Activated CD8-positive, alpha-beta memory T cell treated with anti-CD3 and anti-CD28 coated beads for 36 hours (primary cell): ENCODE measurements around the gene DAND5. TPM values are rescaled to one million over a fixed set of nuclear protein-coding genes. Genes with fewer than 3 reads are reported as not detected.

ENCODE experiments used
- CTCF ChIA-PET: fragments of 350-600 bp; sonication (Branson Sonifier 250); formaldehyde crosslinking; loops from one replicate; lab custom pipeline; 2021; ENCODE audit warnings: antibody characterized with exemption; lab: Charles Lee
- POLR2A ChIA-PET: fragments of 350-600 bp; sonication (Branson Sonifier 250); formaldehyde crosslinking; loops from one replicate; lab custom pipeline; 2021; ENCODE audit warnings: antibody characterized with exemption; lab: Charles Lee
- total RNA-seq, 2 experiments: library from RNA; stranded (reverse); gene quantifications; one replicate each; pipeline ENCODE4 v1.2.3, GENCODE V29; 2021

The DAND5 gene, protein sequence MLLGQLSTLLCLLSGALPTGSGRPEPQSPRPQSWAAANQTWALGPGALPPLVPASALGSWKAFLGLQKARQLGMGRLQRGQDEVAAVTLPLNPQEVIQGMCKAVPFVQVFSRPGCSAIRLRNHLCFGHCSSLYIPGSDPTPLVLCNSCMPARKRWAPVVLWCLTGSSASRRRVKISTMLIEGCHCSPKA
- total RNA-seq = not detected

DNA sequence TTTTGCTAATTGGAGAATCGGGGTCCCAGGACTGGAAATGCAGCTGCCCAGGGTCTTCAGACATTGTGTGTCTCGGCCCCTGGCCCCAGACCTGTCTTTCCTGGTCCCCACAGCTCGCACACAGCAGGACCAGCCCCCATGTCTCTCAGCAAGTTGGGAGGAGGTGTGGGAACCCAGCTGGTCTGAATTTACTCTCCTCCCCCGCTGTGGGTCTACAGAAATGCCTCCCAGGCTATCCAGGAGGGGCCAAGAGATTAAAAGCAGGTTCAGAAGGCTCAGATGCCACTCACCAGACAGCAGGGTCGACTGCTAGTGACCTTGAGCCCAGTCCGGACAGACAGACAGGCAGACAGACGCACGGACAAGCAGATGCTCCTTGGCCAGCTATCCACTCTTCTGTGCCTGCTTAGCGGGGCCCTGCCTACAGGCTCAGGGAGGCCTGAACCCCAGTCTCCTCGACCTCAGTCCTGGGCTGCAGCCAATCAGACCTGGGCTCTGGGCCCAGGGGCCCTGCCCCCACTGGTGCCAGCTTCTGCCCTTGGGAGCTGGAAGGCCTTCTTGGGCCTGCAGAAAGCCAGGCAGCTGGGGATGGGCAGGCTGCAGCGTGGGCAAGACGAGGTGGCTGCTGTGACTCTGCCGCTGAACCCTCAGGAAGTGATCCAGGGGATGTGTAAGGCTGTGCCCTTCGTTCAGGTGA, at the start of gene DAND5:
Gene DAND5 (plus strand): TSS at position 285 of the 697 bp plus-strand sequence. CDS start 85 bp downstream, at position 370.
- CTCF ChIA-PET = interaction anchor here (4.0 to 6.8 kb wide), 2 partner anchors 7 to 124 kb away, joined by 14 to 83 read pairs; no protein-coding TSS in a partner anchor
- POLR2A ChIA-PET = no interaction called here

DNA sequence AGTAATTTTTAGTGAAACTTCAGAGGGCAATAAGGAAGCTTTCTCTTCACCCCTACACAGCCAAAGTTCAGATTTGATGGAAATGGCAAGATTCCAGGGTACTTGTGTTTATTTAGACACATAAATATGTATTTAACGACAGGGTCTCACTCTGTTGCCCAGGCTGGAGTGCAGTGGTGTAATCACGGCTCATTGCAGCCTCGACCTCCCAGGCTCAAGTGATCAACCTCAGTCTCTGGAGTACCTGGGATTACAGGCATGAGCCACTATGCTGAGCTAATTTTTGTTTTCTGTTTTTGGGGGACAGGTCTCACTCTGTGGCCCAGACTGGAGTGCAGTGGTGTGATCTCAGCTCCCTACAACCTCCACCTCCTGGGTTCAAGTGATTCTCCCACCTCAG, 48.3 kb upstream of the DAND5 start:
- POLR2A ChIA-PET = interaction anchor here (0.6 to 1.6 kb wide), 5 partner anchors 29 to 1978 kb away, joined by 4 to 6 read pairs (median 4); partner anchors contain the start of genes GCDH and GET3
- CTCF ChIA-PET = interaction anchor here (0.6 to 0.9 kb wide), 4 partner anchors 11 to 190 kb away, joined by 3 to 5 read pairs (median 4); no protein-coding TSS in a partner anchor

DNA sequence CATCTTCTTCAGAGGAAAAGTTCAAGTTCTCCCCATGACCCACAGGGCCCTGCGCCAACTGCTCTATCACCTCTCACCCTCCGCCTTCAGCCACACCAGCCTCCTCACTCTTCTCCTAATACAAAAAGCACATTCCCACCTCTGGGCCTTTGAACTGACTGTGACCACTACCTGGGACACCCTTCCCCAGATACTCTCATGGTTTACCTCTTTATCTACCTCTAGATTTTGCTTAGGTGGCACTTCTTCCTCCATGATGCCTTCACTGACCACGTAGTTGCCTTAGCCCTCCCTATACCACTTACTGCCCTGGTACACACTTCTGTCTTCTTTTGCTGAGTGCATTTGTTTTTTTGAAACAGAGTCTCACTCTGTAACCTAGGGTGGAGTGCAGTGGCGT, 46.4 kb upstream of the DAND5 start:
- ChIA-PET POLR2A (no interaction called here), CTCF (no interaction called here)

DNA sequence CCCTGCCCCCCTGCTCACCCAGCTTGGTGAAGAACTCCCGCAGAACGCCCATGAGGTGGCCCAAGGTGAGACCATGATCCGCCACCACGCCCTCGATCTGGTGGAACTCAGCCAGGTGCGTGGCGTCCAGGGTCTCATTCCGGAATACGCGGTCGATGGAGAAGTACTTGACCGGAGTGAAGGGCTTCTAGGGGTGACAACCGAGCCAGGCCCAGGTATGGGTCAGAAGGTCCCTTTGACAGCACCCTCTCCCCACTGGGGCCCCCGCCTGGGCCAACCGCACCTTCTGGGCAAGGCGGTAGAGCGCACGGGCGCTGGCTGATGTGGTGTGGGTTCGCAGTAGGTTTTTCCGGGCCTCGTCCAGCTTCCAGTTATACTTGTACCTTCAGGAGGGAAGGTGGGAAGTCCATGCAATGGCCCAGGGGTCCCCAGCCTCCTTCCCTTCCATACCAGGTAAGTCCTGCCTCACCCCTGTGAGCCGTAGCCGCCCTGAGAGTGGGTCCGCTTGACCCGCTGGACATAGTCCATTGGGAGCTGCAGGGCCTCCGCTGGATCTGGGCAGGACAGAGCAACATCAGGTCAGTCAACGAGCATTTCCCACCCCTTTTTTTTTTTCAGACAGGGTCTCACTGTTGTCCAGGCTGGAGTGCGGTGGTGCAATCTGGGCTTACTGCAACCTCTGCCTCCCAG, 44.6 kb upstream of the DAND5 start:
- ChIA-PET CTCF (interaction anchor here (0.7 to 2.1 kb wide), 3 partner anchors 15 to 41 kb away, joined by 3 to 5 read pairs (median 3); no protein-coding TSS in a partner anchor), POLR2A (interaction anchor here (0.6 kb wide), 1 partner anchor 91 kb away, joined by 3 read pairs; no protein-coding TSS in a partner anchor)

DNA sequence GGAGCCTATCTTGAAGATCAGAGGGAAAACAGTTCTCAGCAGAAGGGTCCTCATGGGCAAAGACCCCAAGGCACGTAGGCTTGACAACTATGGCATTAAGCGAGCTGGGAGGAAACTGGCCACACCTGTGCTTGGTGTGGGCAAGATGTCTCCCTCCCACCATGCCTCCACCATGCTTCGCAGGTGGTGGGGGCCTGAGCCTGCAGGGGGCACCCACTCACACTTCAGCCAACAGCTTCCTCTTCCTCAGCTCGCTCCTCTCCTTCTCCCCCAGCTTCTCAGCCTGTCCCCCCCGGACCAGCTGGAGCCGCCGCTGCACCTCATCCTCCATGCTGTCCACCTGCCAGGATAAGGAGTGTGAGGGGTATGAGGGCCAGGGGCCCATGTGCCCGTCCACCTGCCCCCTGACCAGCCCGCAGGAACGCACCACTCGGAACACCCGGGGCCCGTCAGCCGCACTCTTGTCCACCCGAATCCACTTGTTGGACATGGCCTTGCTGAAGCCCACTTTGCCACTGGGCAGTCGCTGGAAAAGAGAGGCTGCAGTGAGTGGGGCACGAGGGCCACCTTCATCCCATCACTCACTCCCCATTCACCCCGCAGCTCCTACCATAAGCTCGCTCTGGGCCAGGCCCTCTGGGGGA, 39.3 kb upstream of the DAND5 start:
- ChIA-PET POLR2A (interaction anchor here (0.6 kb wide), 2 partner anchors 154 to 197 kb away, joined by 5 to 8 read pairs; no protein-coding TSS in a partner anchor), CTCF (no interaction called here)

DNA sequence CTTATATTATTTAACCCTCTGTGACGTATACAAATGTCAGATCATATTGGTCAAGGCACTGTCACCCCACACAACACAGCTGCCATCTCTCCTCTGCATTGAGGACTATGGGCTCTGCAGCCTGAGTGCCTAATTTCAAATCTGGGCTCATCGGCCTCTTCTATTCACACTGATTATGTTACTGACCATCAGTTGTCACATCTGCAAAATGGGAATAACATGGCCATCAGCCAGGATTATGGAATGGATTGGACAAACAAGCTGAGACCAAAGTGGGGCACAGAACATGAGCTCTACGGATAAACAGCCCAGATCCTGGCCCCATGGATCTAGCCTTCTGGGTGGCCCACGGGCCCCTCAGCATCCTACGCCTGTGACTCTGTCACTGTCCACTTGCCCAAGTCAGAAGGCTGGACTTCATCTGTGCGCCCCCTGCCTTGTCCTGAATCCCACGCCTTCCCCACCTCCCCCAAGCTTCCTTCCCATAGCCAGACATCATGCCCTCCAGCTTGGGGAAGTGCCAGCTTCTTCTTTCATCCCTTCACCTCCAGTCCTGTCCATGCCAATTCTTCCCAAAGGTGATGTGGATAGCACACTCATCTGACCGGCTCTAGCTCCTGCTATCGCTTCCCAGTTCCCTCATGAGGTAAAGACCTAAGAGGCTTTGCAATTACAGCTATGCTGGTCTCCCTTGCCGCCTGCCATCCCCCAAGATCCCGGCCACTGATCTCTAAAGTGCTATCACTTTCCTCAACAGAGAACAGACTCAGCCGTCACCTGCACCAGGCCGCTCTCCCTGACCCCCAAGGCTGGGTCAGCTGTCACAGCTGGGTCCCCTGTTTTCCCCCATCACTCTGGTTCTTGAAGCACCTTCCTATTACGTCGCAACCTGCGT, 36.7 kb upstream of the DAND5 start:
- CTCF ChIA-PET = interaction anchor here (1.3 to 3.4 kb wide), 6 partner anchors 12 to 47 kb away, joined by 3 to 11 read pairs (median 4); partner anchors contain the start of gene RAD23A
- POLR2A ChIA-PET = interaction anchor here (0.6 to 1.5 kb wide), 8 partner anchors 14 to 48 kb away, joined by 3 to 9 read pairs (median 6); partner anchors contain the start of genes GCDH, RAD23A and SYCE2

DNA sequence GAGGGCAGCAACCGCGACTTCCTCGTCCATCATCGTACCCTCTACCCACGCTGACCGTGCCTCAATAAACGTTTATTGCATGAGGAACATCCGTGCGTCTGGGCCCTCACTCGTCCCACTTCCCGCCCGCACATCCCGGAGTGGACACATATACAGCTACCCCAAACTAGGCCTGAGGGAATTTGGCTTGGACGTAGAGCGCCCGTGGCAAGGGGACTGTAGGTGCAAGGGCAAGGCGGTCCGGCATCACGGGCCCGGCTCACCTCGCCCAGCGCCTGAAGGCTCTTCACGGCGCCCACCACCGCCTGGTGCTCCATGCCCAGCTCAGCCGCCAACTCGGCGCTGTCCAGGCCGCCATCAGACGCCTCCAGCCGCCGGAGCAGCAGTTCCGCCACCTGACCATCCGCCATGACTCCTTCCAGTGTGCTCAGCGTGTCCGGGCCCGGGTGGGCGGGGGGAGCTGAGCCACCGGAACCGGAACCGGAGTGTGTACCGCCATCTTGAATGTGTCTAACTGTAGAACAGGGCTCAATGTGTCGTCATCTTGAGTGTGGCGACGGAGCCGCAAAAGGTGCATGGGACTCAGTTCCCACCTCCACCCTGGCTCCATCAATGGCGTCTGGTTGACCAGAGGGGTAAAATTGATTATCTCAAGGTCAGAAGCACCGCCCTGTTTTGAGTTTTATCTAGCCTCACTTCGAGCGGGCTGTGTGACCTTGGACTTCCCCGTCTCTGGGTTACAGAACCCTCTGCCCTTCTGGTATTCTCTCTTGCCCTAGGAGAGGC, 35.9 kb upstream of the DAND5 start, which contains the start of gene FARSA:
Gene FARSA (minus strand): TSS at position 425 of the 786 bp plus-strand sequence. CDS start 15 bp downstream, at position 410.
- ChIA-PET CTCF (interaction anchor here (0.8 to 3.4 kb wide), 6 partner anchors 13 to 48 kb away, joined by 3 to 11 read pairs (median 3); partner anchors contain the start of gene RAD23A), POLR2A (interaction anchor here (0.6 to 1.5 kb wide), 7 partner anchors 15 to 532 kb away, joined by 3 to 9 read pairs (median 4); partner anchors contain the start of genes GCDH, SYCE2 and ZNF799)

DNA sequence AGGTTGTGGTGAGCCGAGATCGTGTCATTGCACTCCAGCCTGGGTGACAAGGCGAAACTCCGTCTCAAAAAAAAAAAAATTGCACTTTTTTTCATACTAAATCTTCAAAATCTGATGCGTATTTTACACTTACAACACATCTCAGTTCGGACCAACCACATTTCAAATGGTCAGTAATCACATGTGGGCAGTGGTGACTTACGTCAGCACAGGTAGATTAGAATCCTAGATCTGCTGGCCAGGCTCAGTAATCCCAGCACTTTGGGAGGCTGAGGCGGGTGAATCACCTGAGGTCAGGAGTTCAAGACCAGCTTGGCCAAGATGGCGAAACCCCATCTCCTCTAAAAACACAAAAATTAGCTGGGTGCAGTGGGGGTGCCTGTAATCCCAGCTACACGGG, 34.3 kb upstream of the DAND5 start:
- CTCF ChIA-PET = interaction anchor here (0.7 kb wide), 1 partner anchor 14 kb away, joined by 5 read pairs; no protein-coding TSS in a partner anchor
- POLR2A ChIA-PET = no interaction called here

DNA sequence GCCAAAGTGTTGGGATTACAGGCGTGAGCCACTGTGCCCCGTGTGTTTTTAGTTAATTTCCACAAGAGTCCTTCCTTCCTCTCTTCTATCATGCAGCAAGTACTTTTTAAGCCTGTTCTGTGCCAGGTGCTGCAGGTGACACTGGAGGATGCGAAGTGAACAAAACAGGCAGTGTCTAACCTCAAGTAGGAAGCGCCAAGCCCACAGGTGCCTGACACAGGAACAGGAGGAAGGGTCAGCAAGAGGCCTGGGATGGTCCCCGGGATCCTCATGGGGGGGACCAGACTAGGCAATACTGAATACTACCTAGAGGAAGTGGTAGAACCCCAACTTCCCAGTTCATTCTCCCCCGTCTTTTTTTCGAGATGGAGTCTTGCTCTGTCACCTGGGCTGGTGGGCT, 32.8 kb upstream of the DAND5 start:
- CTCF ChIA-PET = interaction anchor here (1.8 kb wide), 1 partner anchor 29 kb away, joined by 9 read pairs; no protein-coding TSS in a partner anchor
- POLR2A ChIA-PET = interaction anchor here (1.0 kb wide), 1 partner anchor 10 kb away, joined by 4 read pairs; no protein-coding TSS in a partner anchor

DNA sequence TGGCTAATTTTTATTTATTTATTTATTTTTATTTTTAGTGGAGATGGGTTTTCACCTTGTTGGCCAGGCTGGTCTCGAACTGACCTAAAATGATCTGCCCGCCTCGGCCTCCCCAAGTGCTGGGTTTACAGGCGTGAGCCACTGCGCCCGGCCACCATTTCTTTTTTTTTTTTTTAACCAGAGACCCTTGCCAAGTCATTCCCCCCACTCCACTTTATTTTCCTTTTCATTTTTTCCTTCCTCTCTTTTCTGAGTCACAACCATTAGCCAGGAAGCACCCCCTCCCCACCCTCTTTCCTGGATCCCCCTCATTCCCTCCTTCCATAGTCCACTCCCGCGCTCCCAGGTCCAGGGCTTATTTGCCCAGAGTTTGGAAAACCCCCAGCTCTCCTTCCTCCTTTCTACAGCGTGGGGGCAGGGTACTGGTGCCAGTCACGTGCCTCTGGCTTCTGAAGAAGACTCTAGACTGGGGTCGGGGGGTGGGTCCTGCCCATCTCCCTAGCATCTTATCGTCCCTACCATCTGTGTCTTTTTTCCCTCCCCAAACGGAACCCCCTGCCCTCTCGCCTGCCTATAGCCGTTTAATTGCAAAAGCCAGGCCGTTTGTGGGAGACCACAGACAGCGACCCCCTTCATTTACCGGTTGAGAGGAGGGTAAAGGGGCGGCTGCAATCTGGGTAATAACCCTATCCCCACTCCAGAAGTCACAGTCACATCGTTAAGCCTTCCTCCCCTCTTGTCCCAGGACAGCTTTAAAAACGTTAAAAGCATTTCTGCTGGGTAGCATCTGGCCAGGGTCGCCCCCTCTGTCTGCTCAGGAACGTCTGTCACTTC, 32.1 kb upstream of the DAND5 start:
- POLR2A ChIA-PET = interaction anchor here (0.7 to 1.5 kb wide), 6 partner anchors 9 to 215 kb away, joined by 3 to 10 read pairs (median 4); partner anchors contain the start of genes DNASE2, GCDH and SYCE2

DNA sequence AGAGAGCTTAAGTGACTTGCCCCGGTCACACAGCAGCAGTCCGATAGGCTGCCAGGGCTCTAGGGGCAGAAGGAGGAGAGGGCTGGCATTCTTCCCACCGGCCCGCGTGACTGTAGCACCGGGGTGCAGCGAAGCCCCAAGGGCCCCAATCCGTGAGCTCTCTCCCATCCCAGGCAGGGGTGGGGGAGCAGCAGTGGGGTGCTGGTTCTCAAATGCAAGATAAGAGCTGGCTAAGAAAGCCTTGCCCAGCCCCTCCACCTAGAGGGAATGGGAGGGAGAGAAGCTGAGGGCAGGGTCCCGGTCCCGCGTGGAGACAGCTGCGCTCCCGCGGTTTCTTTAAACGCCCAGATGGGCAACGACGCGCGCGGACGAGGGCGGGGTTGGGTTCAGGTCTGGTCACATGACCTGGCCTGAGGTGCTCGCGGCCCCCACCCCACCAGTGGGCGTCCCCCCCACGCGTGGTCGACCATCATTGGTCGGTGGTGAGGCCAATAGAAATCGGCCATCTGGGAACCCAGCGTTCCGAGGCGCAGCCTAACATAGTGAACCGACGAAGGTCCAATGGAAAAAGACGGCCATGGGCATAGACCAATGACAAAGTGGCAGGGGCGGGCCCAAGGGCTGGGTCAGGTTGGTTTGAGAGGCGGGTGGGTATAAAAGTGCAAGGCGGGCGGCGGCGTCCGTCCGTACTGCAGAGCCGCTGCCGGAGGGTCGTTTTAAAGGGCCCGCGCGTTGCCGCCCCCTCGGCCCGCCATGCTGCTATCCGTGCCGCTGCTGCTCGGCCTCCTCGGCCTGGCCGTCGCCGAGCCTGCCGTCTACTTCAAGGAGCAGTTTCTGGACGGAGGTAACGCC, 31.2 kb upstream of the DAND5 start, which contains the start of gene CALR:
Gene CALR (plus strand): TSS at position 683 of the 852 bp plus-strand sequence. CDS start 71 bp downstream, at position 754.
- ChIA-PET CTCF (interaction anchor here (1.2 to 1.8 kb wide), 2 partner anchors 27 to 155 kb away, joined by 3 to 9 read pairs; no protein-coding TSS in a partner anchor), POLR2A (interaction anchor here (0.9 to 1.5 kb wide), 5 partner anchors 8 to 214 kb away, joined by 3 to 4 read pairs (median 4); partner anchors contain the start of genes DNASE2, GCDH and SYCE2)

More for the DNA sequence above, 32.1 kb upstream of the DAND5 start:
- CTCF ChIA-PET = interaction anchor here (1.2 to 1.8 kb wide), 2 partner anchors 28 to 155 kb away, joined by 3 to 9 read pairs; no protein-coding TSS in a partner anchor

DNA sequence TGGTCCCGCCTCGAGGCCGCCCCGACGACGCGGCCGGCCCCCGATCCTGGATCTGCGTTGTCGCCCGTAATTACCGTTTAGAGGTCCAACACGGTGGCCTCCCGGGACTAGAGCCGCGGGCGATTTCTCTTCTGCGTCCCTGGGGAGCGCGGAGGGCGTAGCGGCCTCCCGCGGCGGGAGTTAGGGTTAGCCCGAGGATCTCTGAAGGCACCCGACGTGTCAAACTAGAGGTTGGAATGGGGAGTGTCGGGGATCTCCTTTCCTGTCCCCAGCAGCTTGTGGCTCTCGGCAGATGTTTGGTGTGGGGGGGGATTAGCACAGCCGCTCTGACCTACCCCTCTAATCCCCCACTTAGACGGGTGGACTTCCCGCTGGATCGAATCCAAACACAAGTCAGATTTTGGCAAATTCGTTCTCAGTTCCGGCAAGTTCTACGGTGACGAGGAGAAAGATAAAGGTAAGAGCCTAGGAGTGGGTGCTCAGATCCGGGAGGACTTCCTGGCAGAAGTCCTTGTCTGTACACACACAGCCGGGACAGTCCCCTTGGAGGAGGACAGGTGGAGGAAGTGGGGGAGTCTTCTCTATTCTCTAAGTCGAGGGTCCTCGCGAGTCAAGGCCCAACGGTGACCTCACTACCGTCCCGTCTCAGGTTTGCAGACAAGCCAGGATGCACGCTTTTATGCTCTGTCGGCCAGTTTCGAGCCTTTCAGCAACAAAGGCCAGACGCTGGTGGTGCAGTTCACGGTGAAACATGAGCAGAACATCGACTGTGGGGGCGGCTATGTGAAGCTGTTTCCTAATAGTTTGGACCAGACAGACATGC, 30.4 kb upstream of the DAND5 start:
- CTCF ChIA-PET = interaction anchor here (0.9 to 1.0 kb wide), 2 partner anchors 14 to 27 kb away, joined by 3 to 8 read pairs; no protein-coding TSS in a partner anchor
- POLR2A ChIA-PET = interaction anchor here (0.7 to 1.5 kb wide), 3 partner anchors 17 to 54 kb away, joined by 3 to 4 read pairs (median 3); partner anchors contain the start of gene GCDH

DNA sequence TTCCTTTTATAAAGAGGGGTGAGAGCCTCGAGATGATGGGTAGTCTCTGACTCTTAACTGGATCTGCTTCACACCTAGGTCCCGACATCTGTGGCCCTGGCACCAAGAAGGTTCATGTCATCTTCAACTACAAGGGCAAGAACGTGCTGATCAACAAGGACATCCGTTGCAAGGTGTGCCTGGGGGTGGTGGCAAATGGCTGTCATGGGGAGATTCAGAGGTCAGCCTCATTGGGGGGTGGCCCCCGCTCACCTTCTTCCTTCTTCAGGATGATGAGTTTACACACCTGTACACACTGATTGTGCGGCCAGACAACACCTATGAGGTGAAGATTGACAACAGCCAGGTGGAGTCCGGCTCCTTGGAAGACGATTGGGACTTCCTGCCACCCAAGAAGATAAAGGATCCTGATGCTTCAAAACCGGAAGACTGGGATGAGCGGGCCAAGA, 29.4 kb upstream of the DAND5 start:
- CTCF ChIA-PET = interaction anchor here (0.9 to 1.0 kb wide), 2 partner anchors 15 to 26 kb away, joined by 3 to 8 read pairs; no protein-coding TSS in a partner anchor
- POLR2A ChIA-PET = interaction anchor here (0.7 to 0.8 kb wide), 2 partner anchors 16 to 55 kb away, joined by 3 read pairs; no protein-coding TSS in a partner anchor
